ENCODE measurements around the gene FLNC.

- TF ChIP-seq, protein P1, sequence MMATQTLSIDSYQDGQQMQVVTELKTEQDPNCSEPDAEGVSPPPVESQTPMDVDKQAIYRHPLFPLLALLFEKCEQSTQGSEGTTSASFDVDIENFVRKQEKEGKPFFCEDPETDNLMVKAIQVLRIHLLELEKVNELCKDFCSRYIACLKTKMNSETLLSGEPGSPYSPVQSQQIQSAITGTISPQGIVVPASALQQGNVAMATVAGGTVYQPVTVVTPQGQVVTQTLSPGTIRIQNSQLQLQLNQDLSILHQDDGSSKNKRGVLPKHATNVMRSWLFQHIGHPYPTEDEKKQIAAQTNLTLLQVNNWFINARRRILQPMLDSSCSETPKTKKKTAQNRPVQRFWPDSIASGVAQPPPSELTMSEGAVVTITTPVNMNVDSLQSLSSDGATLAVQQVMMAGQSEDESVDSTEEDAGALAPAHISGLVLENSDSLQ (IDR thresholded peaks at IDR 0.05): no peak
- TF ChIP-seq SUZ12 (IDR thresholded peaks at IDR 0.05): no peak
- TF ChIP-seq FOXA1 (IDR thresholded peaks at IDR 0.05): no peak
- no peak for TF ChIP-seq ELF4 (IDR thresholded peaks at IDR 0.05)
- TF ChIP-seq LEF1 (IDR thresholded peaks at IDR 0.05; ENCODE audit: borderline replicate concordance): no peak
- TF ChIP-seq SP1 (IDR thresholded peaks at IDR 0.05): no peak
- TF ChIP-seq ARNT (IDR thresholded peaks at IDR 0.05): no peak
- TF ChIP-seq FOXK2 (IDR thresholded peaks at IDR 0.05): no peak
- TF ChIP-seq HDGF (IDR thresholded peaks at IDR 0.05; ENCODE audit: borderline replicate concordance): no peak
Measured at GRCh38 chr7:128892521-128893250, 62.5 kb downstream of the FLNC start.
